PFSK-1 (cell line): Measurements from ENCODE around the gene COL8A1.

Source experiments
- FOXP2 ChIP-seq: optimal IDR thresholded peaks from 2 replicates; pipeline ENCODE3; 2011; ENCODE audit warnings: borderline replicate concordance, control low read depth, inconsistent platforms; ENCODE audit not compliant: insufficient read depth; ENCODE audit errors: extremely low read length, extremely low read depth
- POLR2AphosphoS5 ChIP-seq: IDR thresholded peaks from 2 replicates; pipeline ENCODE4 v1.6.1; 2012; ENCODE audit warnings: low read depth, mild to moderate bottlenecking, control low read depth, low read length, moderate library complexity
- REST ChIP-seq, 2 experiments: IDR thresholded peaks; 2 replicates each; pipeline versions ENCODE4 v1.6.1 to v1.8.0; 2011 to 2012; ENCODE audit warnings: low read depth in 2 of 2, low read length in 2 of 2, control low read depth in 1 of 2, inconsistent platforms in 1 of 2, mild to moderate bottlenecking in 1 of 2, moderate library complexity in 1 of 2; ENCODE audit not compliant: insufficient read depth in 1 of 2
- SIN3A ChIP-seq: IDR thresholded peaks from 2 replicates; pipeline ENCODE4 v1.6.1; 2012; ENCODE audit warnings: mild to moderate bottlenecking, low read length, moderate library complexity, borderline replicate concordance; ENCODE audit not compliant: insufficient read depth
- TAF1 ChIP-seq: IDR thresholded peaks from 2 replicates; pipeline ENCODE4 v1.6.1; 2012; ENCODE audit warnings: low read length, control low read depth, borderline replicate concordance; ENCODE audit not compliant: insufficient read depth

- no peak for TF ChIP-seq POLR2AphosphoS5
- TF ChIP-seq SIN3A = no peak
- no peak for TF ChIP-seq TAF1
- TF ChIP-seq REST (IDR thresholded peaks at IDR 0.05; ENCODE audit: insufficient read depth in 1 of 2, low read depth in 2 of 2, low read length in 2 of 2) = no peak
- TF ChIP-seq FOXP2 = no peak
These were observed 68.0 kb downstream of the COL8A1 start for GRCh38 chr3:99706410-99706809.
